Measurements from ENCODE around the gene C16orf82. TPM values are rescaled to one million over a fixed set of nuclear protein-coding genes. Genes with fewer than 3 reads are reported as not detected.

The C16orf82 gene
- total RNA-seq, 1 experiment from 2014 or later, result not detected

DNA sequence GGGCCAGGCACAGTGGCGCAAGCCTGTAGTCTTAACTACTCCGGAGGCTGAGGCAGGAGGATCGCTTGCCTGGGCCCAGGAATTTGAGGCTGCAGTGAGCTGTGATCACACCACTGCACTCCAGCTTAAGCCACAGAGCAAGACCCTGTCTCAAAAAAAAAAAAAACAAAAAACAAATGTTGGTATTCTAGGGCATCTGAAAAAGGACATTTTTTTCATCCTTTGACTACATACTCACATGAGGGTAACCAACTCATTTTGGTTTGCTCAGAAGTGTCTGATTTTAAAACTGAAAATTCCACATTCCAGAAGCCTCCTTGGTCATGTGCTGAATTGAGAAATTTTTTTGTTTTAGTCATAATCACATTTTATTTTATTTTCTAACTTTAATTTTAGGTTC lies 12.7 kb upstream of the C16orf82 start:
- no peak overlapping the region for H3K27ac Mint-ChIP-seq
- POLR2A ChIA-PET, result no interaction called here

DNA sequence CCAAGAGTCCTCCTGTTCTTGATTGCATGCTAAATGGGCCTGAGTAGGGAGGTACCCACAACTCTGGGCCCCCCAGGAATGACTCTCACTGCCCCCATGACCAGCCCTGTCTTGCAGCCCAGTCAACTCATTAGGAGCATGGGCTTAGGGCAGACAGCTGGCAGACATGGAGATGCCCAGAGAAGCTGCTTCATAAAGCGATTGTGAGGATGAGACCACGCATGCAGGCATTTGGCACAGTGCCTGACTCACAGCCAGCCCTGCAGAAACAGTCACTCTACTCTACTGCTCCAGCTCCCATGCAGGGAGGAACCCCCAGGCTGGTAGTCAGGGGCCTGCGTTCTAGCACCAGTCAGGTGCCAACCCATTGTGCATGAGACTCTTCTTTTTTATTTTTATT lies 8.4 kb upstream of the C16orf82 start:
- H3K36me3 Mint-ChIP-seq, result no peaks in the 10 kb centered on the region
- ChIA-PET POLR2A (interaction anchor here (0.5 kb wide), 1 partner anchor 507 kb away, joined by 3 read pairs; no protein-coding TSS in a partner anchor), CTCF (no interaction called here)
- no peak overlapping the region for H3K27ac Mint-ChIP-seq
- no peak for ATAC-seq
- H3K9me3 Mint-ChIP-seq, result peaks cover 13% of the 10 kb centered on the region
- no peaks in the 10 kb centered on the region; the same call in 1 of the 2 replicates for H3K27me3 Mint-ChIP-seq (ENCODE audit: low read depth)
- TF ChIP-seq SOX15 (CRISPR knock-in tag; IDR thresholded peaks at IDR 0.05), result no peak
- TF ChIP-seq JAZF1 (CRISPR knock-in tag; IDR thresholded peaks at IDR 0.05), result no peak
- TF ChIP-seq SMAD3 (CRISPR knock-in tag; IDR thresholded peaks at IDR 0.05; ENCODE audit: borderline replicate concordance), result no peak
- TF ChIP-seq, protein P1, sequence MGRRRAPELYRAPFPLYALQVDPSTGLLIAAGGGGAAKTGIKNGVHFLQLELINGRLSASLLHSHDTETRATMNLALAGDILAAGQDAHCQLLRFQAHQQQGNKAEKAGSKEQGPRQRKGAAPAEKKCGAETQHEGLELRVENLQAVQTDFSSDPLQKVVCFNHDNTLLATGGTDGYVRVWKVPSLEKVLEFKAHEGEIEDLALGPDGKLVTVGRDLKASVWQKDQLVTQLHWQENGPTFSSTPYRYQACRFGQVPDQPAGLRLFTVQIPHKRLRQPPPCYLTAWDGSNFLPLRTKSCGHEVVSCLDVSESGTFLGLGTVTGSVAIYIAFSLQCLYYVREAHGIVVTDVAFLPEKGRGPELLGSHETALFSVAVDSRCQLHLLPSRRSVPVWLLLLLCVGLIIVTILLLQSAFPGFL (CRISPR knock-in tag; IDR thresholded peaks at IDR 0.05; ENCODE audit: borderline replicate concordance), result no peak
- TF ChIP-seq ATF1 (CRISPR knock-in tag; IDR thresholded peaks at IDR 0.05), result no peak
- TF ChIP-seq, protein P2, sequence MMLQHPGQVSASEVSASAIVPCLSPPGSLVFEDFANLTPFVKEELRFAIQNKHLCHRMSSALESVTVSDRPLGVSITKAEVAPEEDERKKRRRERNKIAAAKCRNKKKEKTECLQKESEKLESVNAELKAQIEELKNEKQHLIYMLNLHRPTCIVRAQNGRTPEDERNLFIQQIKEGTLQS (CRISPR knock-in tag; conservative IDR thresholded peaks at IDR 0.05), result no peak
- no peak for TF ChIP-seq NFYB (CRISPR knock-in tag; conservative IDR thresholded peaks at IDR 0.05; ENCODE audit: low read depth)
- TF ChIP-seq ZNF317 (CRISPR knock-in tag; IDR thresholded peaks at IDR 0.05; ENCODE audit: borderline replicate concordance, low read depth), result no peak
- TF ChIP-seq, protein P3, sequence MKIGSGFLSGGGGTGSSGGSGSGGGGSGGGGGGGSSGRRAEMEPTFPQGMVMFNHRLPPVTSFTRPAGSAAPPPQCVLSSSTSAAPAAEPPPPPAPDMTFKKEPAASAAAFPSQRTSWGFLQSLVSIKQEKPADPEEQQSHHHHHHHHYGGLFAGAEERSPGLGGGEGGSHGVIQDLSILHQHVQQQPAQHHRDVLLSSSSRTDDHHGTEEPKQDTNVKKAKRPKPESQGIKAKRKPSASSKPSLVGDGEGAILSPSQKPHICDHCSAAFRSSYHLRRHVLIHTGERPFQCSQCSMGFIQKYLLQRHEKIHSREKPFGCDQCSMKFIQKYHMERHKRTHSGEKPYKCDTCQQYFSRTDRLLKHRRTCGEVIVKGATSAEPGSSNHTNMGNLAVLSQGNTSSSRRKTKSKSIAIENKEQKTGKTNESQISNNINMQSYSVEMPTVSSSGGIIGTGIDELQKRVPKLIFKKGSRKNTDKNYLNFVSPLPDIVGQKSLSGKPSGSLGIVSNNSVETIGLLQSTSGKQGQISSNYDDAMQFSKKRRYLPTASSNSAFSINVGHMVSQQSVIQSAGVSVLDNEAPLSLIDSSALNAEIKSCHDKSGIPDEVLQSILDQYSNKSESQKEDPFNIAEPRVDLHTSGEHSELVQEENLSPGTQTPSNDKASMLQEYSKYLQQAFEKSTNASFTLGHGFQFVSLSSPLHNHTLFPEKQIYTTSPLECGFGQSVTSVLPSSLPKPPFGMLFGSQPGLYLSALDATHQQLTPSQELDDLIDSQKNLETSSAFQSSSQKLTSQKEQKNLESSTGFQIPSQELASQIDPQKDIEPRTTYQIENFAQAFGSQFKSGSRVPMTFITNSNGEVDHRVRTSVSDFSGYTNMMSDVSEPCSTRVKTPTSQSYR (CRISPR knock-in tag; IDR thresholded peaks at IDR 0.05), result no peak
- TF ChIP-seq NR1H2 (CRISPR knock-in tag; IDR thresholded peaks at IDR 0.05), result no peak
- no peaks in the 10 kb centered on the region for H3K4me1 Mint-ChIP-seq
- H3K4me3 Mint-ChIP-seq, result no peak overlapping the region
- no peak for DNase-seq (ENCODE audit: low spot score)

More for the DNA sequence above, 12.7 kb upstream of the C16orf82 start:
- CTCF ChIA-PET, result interaction anchor here (0.7 kb wide), 1 partner anchor 9 kb away, joined by 5 read pairs; no protein-coding TSS in a partner anchor
- peaks cover 13% of the 10 kb centered on the region for H3K9me3 Mint-ChIP-seq
- no peaks in the 10 kb centered on the region for H3K36me3 Mint-ChIP-seq
- H3K4me1 Mint-ChIP-seq, result no peaks in the 10 kb centered on the region
- ATAC-seq, result no peak
- no peaks in the 10 kb centered on the region for H3K27me3 Mint-ChIP-seq (ENCODE audit: low read depth)
- H3K4me3 Mint-ChIP-seq, result no peak overlapping the region
- TF ChIP-seq NR3C1 (CRISPR knock-in tag; conservative IDR thresholded peaks at IDR 0.05; ENCODE audit: low read depth) (no peak), NR1H2 (CRISPR knock-in tag; IDR thresholded peaks at IDR 0.05) (no peak), ZNF121 (CRISPR knock-in tag; IDR thresholded peaks at IDR 0.05) (no peak), RORB (CRISPR knock-in tag; IDR thresholded peaks at IDR 0.05) (no peak), RELA (CRISPR knock-in tag; IDR thresholded peaks at IDR 0.05; ENCODE audit: borderline replicate concordance) (no peak), TCF7 (CRISPR knock-in tag; IDR thresholded peaks at IDR 0.05; ENCODE audit: low read depth) (no peak), GTF2I (CRISPR knock-in tag; conservative IDR thresholded peaks at IDR 0.05) (no peak), ZNF416 (CRISPR knock-in tag; IDR thresholded peaks at IDR 0.05) (no peak), OVOL2 (CRISPR knock-in tag; IDR thresholded peaks at IDR 0.05; ENCODE audit: borderline replicate concordance) (no peak)
- TF ChIP-seq, protein P4, sequence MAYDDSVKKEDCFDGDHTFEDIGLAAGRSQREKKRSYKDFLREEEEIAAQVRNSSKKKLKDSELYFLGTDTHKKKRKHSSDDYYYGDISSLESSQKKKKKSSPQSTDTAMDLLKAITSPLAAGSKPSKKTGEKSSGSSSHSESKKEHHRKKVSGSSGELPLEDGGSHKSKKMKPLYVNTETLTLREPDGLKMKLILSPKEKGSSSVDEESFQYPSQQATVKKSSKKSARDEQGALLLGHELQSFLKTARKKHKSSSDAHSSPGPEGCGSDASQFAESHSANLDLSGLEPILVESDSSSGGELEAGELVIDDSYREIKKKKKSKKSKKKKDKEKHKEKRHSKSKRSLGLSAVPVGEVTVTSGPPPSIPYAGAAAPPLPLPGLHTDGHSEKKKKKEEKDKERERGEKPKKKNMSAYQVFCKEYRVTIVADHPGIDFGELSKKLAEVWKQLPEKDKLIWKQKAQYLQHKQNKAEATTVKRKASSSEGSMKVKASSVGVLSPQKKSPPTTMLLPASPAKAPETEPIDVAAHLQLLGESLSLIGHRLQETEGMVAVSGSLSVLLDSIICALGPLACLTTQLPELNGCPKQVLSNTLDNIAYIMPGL (CRISPR knock-in tag; IDR thresholded peaks at IDR 0.05), result no peak
- TF ChIP-seq, protein P5, sequence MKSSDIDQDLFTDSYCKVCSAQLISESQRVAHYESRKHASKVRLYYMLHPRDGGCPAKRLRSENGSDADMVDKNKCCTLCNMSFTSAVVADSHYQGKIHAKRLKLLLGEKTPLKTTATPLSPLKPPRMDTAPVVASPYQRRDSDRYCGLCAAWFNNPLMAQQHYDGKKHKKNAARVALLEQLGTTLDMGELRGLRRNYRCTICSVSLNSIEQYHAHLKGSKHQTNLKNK (CRISPR knock-in tag; IDR thresholded peaks at IDR 0.05), result no peak
- no peak for DNase-seq (ENCODE audit: low spot score)

All from WTC11 (cell line).